Measurements from ENCODE around the gene NFAT5.
"Not testable (repeated sequence)": the region's sequence is repeated elsewhere in the genome, so short reads cannot be mapped to it uniquely, and the experiment has no call there.

Gene NFAT5

DNA sequence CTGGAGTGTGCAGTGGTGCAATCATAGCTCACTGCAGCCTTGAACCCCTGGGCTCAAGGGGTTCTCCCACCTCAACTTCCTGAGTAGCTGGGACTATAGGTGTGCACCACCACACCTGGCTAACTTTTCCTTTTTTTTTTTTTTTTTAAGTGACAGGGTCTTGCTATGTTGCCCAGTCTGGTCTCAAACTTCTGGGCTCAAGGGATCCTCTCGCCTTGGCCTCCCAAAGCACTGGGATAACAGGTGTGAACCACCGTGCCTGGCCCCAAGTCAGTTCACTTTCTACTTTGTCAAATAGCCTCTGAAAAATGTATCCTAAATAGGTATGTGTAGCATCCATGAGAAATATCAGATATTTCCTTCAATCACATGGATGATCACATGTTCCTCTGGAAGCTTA, 9.9 kb upstream of the NFAT5 start:
- TF ChIP-seq, protein P1, sequence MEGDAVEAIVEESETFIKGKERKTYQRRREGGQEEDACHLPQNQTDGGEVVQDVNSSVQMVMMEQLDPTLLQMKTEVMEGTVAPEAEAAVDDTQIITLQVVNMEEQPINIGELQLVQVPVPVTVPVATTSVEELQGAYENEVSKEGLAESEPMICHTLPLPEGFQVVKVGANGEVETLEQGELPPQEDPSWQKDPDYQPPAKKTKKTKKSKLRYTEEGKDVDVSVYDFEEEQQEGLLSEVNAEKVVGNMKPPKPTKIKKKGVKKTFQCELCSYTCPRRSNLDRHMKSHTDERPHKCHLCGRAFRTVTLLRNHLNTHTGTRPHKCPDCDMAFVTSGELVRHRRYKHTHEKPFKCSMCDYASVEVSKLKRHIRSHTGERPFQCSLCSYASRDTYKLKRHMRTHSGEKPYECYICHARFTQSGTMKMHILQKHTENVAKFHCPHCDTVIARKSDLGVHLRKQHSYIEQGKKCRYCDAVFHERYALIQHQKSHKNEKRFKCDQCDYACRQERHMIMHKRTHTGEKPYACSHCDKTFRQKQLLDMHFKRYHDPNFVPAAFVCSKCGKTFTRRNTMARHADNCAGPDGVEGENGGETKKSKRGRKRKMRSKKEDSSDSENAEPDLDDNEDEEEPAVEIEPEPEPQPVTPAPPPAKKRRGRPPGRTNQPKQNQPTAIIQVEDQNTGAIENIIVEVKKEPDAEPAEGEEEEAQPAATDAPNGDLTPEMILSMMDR (IDR thresholded peaks at IDR 0.05; ENCODE audit: low read depth, low read length, missing control alignments): no peak
- no peak overlapping the region for H3K4me3 ChIP-seq (ENCODE audit: low read depth, low read length)
- no peak for DNase-seq (ENCODE audit: low read depth)

DNA sequence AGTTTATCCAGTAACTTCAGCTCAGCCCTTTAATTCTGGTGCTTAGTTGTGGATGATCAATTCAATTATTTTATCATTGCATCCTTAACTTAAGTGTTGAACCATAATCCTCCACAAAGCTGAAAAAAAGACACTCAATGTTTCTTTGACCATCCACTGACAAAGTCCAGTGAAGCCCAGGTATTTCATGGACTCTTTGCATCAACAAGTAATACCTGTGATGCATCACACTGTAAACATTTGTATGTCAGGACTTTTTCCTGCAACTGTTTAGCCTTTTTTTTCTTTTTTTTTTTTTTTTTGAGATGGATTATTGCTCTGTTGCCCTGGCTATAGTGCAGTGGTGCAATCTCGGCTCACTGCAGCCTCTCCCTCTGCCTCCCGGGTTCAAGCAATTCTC, 6.6 kb upstream of the NFAT5 start:
- DNase-seq (ENCODE audit: low read depth): no peak
- TF ChIP-seq, protein P1 (IDR thresholded peaks at IDR 0.05; ENCODE audit: low read depth, low read length, missing control alignments): no peak
- no peak overlapping the region for H3K4me3 ChIP-seq (ENCODE audit: low read depth, low read length)

DNA sequence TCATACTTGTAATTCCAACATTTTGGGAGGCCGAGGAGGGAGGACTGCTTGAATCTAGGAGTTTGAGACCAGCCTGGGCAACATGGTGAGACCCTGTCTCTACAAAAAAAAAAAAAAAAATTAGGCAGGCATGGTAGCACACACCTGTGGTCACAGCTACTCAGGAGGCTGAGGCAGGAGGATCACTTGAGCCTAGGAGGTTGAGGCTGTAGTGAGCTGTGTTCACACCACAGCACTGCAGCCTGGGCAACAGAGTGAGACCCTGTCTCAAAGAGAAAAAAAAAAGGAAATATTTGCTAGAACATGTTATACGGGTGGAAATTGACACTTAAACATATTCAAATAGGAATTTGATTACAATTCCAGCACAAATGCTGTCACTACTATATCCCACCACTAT, 4.4 kb upstream of the NFAT5 start:
- not testable (repeated sequence) for DNase-seq (ENCODE audit: low read depth)

DNA sequence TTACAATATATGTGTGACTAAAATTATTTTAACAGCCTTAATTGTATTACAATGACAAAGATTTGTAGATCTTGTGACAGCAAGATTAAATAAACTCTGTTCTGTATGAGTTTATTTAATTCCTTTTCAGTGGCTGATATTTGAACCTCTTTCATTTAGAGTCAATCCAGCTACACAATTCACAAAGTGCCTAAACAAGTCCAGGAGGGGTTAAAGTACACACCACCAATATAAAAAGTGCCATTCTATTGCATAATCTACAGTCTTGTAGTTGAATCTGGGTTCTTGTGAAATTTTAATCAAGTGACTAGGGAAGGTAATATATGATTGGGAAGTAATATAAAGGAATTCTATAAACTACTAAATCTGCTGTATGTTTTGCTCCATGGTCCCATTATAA, 3.9 kb upstream of the NFAT5 start:
- no peak for DNase-seq (ENCODE audit: low read depth)
- no peak overlapping the region for H3K4me3 ChIP-seq (ENCODE audit: low read depth, low read length)
- TF ChIP-seq, protein P1 (IDR thresholded peaks at IDR 0.05; ENCODE audit: low read depth, low read length, missing control alignments): no peak

More for the DNA sequence above, 4.4 kb upstream of the NFAT5 start:
- not testable (repeated sequence) for H3K4me3 ChIP-seq (ENCODE audit: low read depth, low read length)

DNA sequence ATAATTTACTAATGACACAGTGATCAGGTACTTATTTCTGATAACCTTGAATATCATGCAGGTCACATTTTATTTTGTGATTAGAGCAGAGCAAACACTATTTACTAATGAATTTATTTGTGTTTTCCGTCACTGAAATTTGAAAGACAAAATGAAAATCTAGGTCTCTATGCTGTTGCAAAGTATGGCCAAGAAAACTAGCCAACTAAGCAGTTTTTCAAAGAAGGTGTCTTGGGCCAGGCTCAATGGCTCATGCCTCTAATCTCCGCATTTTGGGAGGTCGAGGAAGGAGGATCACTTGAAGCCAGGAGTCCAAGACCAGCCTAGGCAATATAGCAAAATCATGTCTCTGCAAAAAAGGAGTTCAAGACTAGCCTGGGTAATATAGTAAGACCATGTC, 3.0 kb upstream of the NFAT5 start:
- H3K4me3 ChIP-seq (ENCODE audit: low read depth, low read length): no peak overlapping the region
- no peak for DNase-seq (ENCODE audit: low read depth)
- TF ChIP-seq, protein P1 (IDR thresholded peaks at IDR 0.05; ENCODE audit: low read depth, low read length, missing control alignments): no peak

DNA sequence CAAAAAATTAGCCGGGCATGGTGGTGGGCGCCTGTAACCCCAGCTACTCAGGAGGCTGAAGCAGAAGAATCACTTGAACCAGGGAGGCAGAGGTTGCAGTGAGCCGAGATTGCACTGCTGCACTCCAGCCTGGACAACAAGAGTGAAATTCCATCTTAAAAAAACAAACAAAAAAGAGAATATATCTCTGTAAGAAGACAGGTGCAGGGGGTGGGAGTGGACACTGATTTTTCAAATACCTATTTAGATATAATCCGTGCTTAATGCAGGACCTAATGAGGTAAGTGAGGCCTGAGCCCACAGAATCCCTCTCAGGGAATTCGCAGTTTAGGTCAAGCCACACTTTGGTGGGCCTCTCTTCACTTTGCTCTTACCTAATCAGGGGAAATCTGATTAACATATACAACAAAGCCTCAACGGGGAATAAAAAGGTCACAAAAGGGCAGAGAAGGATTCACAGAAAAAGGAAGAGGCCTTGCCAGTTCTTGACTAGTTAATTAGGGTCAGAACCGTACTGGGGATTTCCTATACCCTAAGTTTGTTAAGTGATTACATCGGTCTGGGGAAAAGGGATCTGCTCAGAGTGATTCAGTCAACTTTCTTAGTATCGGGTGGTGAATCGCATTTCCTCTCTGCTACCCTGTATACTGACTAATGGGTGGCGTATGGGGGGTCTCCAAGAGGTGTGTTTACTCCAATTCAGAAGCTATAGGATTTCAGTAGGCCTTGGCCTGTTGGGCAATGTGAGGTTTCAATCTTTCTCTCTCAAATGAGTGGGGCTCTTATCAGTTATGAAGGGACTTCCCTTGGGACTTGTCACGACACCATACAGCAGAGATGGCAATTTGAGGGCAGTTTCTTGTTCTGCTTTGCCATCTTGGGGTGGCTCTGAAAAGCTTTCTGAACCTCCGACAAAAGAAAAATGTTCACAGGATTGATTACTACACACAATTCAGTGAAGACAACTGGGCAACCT, 1.9 kb upstream of the NFAT5 start:
- DNase-seq (ENCODE audit: low read depth): peak; percentile 83
- peak overlapping the region; percentile 98 for H3K4me3 ChIP-seq (ENCODE audit: low read depth, low read length)
- TF ChIP-seq, protein P1 (IDR thresholded peaks at IDR 0.05; ENCODE audit: low read depth, low read length, missing control alignments): no peak

DNA sequence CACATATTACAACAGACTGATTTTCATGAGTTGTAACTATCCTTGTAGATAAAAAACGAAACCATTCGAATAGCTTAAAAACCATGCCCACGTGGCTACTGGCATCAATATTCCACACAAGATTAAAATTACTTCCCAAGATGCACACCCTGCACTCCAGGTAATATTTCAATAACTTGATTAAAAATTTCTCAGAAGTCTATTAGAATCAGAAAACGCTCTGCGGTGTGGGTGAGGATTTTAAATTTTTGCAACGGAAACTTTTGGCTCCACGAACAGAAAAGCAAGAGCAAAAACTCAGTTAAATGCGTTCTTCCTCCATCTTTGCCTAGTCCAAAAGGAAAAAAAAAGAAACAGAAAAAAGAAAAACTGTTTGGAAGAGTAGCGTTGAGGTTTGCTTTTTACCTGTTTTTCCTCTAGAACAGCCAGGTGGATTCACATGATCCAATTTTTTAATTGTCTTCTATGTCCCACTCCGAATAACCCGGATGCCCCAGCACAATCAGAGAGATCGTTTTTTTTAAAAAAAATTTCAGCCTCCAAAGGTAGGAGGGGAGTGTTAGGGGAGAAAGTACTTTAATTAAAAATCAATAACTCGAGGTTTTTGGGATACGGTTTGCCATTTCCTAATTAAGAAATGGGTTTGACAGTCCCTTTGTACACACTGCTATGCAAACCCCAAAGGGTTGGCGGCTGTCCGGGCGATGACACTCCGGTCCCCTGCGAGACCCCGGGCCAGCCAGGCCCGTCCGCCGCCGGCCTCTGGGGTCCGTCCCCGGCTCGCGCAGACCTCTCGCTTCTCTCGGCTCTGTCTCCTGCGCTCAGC, 708 bp upstream of the NFAT5 start:
- TF ChIP-seq, protein P1 (IDR thresholded peaks at IDR 0.05; ENCODE audit: low read depth, low read length, missing control alignments): no peak
- H3K4me3 ChIP-seq (ENCODE audit: low read depth, low read length): peak overlapping the region; percentile 98
- DNase-seq (ENCODE audit: low read depth): no peak

All from GM12864 (cell line).